CD4-positive, CD25-positive, alpha-beta regulatory T cell (primary cell): ENCODE data around the gene CYLD. TPM values are rescaled to one million over a fixed set of nuclear protein-coding genes. Genes with fewer than 3 reads are reported as not detected.
A peak's percentile ranks its signal among the peaks of the same experiment; 100 is the strongest.

Source experiments
- ATAC-seq, 2 donors: fragments of 150-1000 bp; cut with Tn5 transposase; one replicate each; pipeline ENCODE4 v1.10.0; 2021; ENCODE audit warnings: low read depth in 2 of 2, moderate number of reproducible peaks in 2 of 2, moderate library complexity in 1 of 2
- DNase-seq, 3 donors: peaks; one replicate each; pipeline versions ENCODE4 v3.0.0 to v3.0.0-alpha.2; 2012 to 2022; ENCODE audit warnings: mixed read lengths in 1 of 3
- H3K27ac ChIP-seq: one replicate; pipeline ENCODE4 v1.7.0; 2013; ENCODE audit warnings: mild to moderate bottlenecking, low read length; ENCODE audit not compliant: insufficient read depth, poor library complexity, severe bottlenecking
- H3K27me3 ChIP-seq: one replicate; pipeline ENCODE4 v1.7.0; 2013; ENCODE audit warnings: low read length; ENCODE audit not compliant: control insufficient read depth, insufficient read depth
- H3K36me3 ChIP-seq: one replicate; pipeline ENCODE4 v1.7.0; 2013; ENCODE audit warnings: mild to moderate bottlenecking, low read length, moderate library complexity; ENCODE audit not compliant: control insufficient read depth, insufficient read depth
- H3K4me1 ChIP-seq: 2 replicates; pipeline ENCODE4 v1.7.0; 2013; ENCODE audit warnings: mild to moderate bottlenecking, low read length; ENCODE audit not compliant: insufficient read depth, control insufficient read depth, poor library complexity, severe bottlenecking
- H3K4me3 ChIP-seq: one replicate; pipeline ENCODE4 v1.7.0; 2013; ENCODE audit warnings: low read depth, mild to moderate bottlenecking, low read length, moderate library complexity
- H3K9me3 ChIP-seq, 2 experiments: 1 replicate in 1 of 2; 2 replicates in 1 of 2; pipeline ENCODE4 v1.7.0; 2013; ENCODE audit warnings: low read length in 2 of 2, mild to moderate bottlenecking in 1 of 2, moderate library complexity in 1 of 2; ENCODE audit not compliant: control insufficient read depth in 2 of 2
- H3K27ac Mint-ChIP-seq, 3 donors: one replicate each; pipeline ENCODE4 v1.8.0; 2020 to 2022; ENCODE audit warnings: mild to moderate bottlenecking in 3 of 3, mixed read lengths in 3 of 3, moderate library complexity in 2 of 3
- H3K27me3 Mint-ChIP-seq: one replicate; pipeline ENCODE4 v1.8.0; 2022; ENCODE audit warnings: mild to moderate bottlenecking, mixed read lengths
- H3K36me3 Mint-ChIP-seq: one replicate; pipeline ENCODE4 v1.8.0; 2020; ENCODE audit warnings: mixed read lengths
- H3K4me1 Mint-ChIP-seq, 4 donors: one replicate each; pipeline ENCODE4 v1.8.0; 2020 to 2022; ENCODE audit warnings: mixed read lengths in 4 of 4, mild to moderate bottlenecking in 1 of 4
- H3K4me3 Mint-ChIP-seq, 4 donors: one replicate each; pipeline ENCODE4 v1.8.0; 2020 to 2022; ENCODE audit warnings: mild to moderate bottlenecking in 4 of 4, mixed read lengths in 4 of 4, moderate library complexity in 3 of 4
- H3K9me3 Mint-ChIP-seq, 7 donors: one replicate each; pipeline ENCODE4 v1.8.0; 2020 to 2022; ENCODE audit warnings: mixed read lengths in 7 of 7, mild to moderate bottlenecking in 3 of 7, moderate library complexity in 2 of 7
- polyA plus RNA-seq, 4 donors: library from polyadenylated mRNA; unstranded; fragments of 300-500 nt; fragmentation: Illumina TruSeq; gene quantifications; one replicate each; pipeline ENCODE4 v1.2.3, GENCODE V29; 2021
- total RNA-seq: library from RNA; stranded (reverse); gene quantifications from one replicate; pipeline ENCODE4 v1.2.3, GENCODE V29; 2022

CYLD gene
- total and polyA plus RNA-seq, 5 donors from 2014 or later, result 161 to 425 (median 174) TPM

- DNase-seq, result no peak
- no peaks in the 10 kb centered on the region for H3K27me3 ChIP-seq
- H3K27ac ChIP-seq, result no peak overlapping the region
- H3K4me1 ChIP-seq, result peaks cover 15% of the 10 kb centered on the region
- Mint-ChIP-seq H3K4me3 (no peak overlapping the region), H3K9me3 (no peaks in the 10 kb centered on the region), H3K36me3 (no peaks in the 10 kb centered on the region), H3K4me1 (peaks cover 7 to 45% (median 14%) of the 10 kb centered on the region in 4 donors), H3K27me3 (no peaks in the 10 kb centered on the region), H3K27ac (peak overlapping the region in 1 of 3 donors; percentile 35)
- no peak for ATAC-seq
- no peak overlapping the region for H3K4me3 ChIP-seq
- H3K36me3 ChIP-seq, result peaks cover 5% of the 10 kb centered on the region
- no peaks in the 10 kb centered on the region for H3K9me3 ChIP-seq
Observed at GRCh38 chr16:50712560-50712898, 29.4 kb upstream of the CYLD start.

- no peak for DNase-seq
- no peak overlapping the region for H3K27ac Mint-ChIP-seq
- Histone ChIP-seq H3K9me3 (no peaks in the 10 kb centered on the region), H3K36me3 (peaks cover 5% of the 10 kb centered on the region), H3K27ac (no peak overlapping the region), H3K4me1 (peaks cover 15% of the 10 kb centered on the region), H3K27me3 (no peaks in the 10 kb centered on the region), H3K4me3 (no peak overlapping the region)
- ATAC-seq, result no peak
- no peak overlapping the region for H3K4me3 Mint-ChIP-seq
- peaks cover 10 to 46% (median 15%) of the 10 kb centered on the region in 4 donors for H3K4me1 Mint-ChIP-seq
- H3K9me3 Mint-ChIP-seq, result no peaks in the 10 kb centered on the region
- H3K36me3 Mint-ChIP-seq, result no peaks in the 10 kb centered on the region
- H3K27me3 Mint-ChIP-seq, result no peaks in the 10 kb centered on the region
Observed at GRCh38 chr16:50712956-50713355, 28.9 kb upstream of the CYLD start.

GRCh38 chr16:50717091-50717490 lies 24.8 kb upstream of the CYLD start:
- peaks cover 0 to 50% (median 17%) of the 10 kb centered on the region in 4 donors for H3K4me1 Mint-ChIP-seq
- H3K4me1 ChIP-seq, result peaks cover 7% of the 10 kb centered on the region
- H3K27ac ChIP-seq, result no peak overlapping the region
- ATAC-seq (no peak), DNase-seq (no peak)
- no peaks in the 10 kb centered on the region for H3K27me3 Mint-ChIP-seq
- peaks cover 2% of the 10 kb centered on the region for H3K36me3 ChIP-seq
- H3K27ac Mint-ChIP-seq, result peak overlapping the region; percentile 12 to 71 (median 26)
- H3K27me3 ChIP-seq, result no peaks in the 10 kb centered on the region
- no peaks in the 10 kb centered on the region for H3K36me3 Mint-ChIP-seq
- no peaks in the 10 kb centered on the region for H3K9me3 Mint-ChIP-seq
- no peaks in the 10 kb centered on the region for H3K9me3 ChIP-seq
- H3K4me3 Mint-ChIP-seq, result no peak overlapping the region
- no peak overlapping the region for H3K4me3 ChIP-seq

- no peak overlapping the region for H3K4me3 ChIP-seq
- Mint-ChIP-seq H3K27ac (peak overlapping the region; percentile 12 to 71 (median 26)), H3K4me3 (no peak overlapping the region), H3K9me3 (no peaks in the 10 kb centered on the region), H3K4me1 (peaks cover 0 to 48% (median 17%) of the 10 kb centered on the region in 4 donors), H3K36me3 (peaks cover 2% of the 10 kb centered on the region), H3K27me3 (no peaks in the 10 kb centered on the region)
- no peaks in the 10 kb centered on the region for H3K27me3 ChIP-seq
- ATAC-seq, result no peak
- H3K4me1 ChIP-seq, result peaks cover 7% of the 10 kb centered on the region
- no peak overlapping the region for H3K27ac ChIP-seq
- no peaks in the 10 kb centered on the region for H3K9me3 ChIP-seq
- no peak for DNase-seq
- H3K36me3 ChIP-seq, result peaks cover 3% of the 10 kb centered on the region
Observed at GRCh38 chr16:50717494-50717893, 24.4 kb upstream of the CYLD start.

GRCh38 chr16:50718061-50718760 lies 23.7 kb upstream of the CYLD start:
- Histone ChIP-seq H3K27me3 (no peaks in the 10 kb centered on the region), H3K27ac (no peak overlapping the region), H3K4me1 (peaks cover 7% of the 10 kb centered on the region), H3K36me3 (peaks cover 4% of the 10 kb centered on the region), H3K4me3 (no peak overlapping the region), H3K9me3 (no peaks in the 10 kb centered on the region)
- Mint-ChIP-seq H3K27me3 (no peaks in the 10 kb centered on the region), H3K4me3 (no peak overlapping the region), H3K27ac (peak overlapping the region in 2 of 3 donors; percentile 28 to 57), H3K36me3 (peaks cover 7% of the 10 kb centered on the region), H3K4me1 (peaks cover 0 to 46% (median 17%) of the 10 kb centered on the region in 4 donors), H3K9me3 (peaks cover 0 to 2% (median 0%) of the 10 kb centered on the region in 7 donors)
- DNase-seq (no peak), ATAC-seq (no peak)

- Histone ChIP-seq H3K27ac (no peak overlapping the region), H3K27me3 (no peaks in the 10 kb centered on the region), H3K4me3 (no peak overlapping the region), H3K9me3 (peaks cover 3% of the 10 kb centered on the region in 2 experiments), H3K36me3 (peaks cover 6% of the 10 kb centered on the region), H3K4me1 (peaks cover 7% of the 10 kb centered on the region)
- Mint-ChIP-seq H3K4me1 (peaks cover 0 to 42% (median 18%) of the 10 kb centered on the region in 4 donors), H3K27ac (peak overlapping the region in 1 of 3 donors; percentile 51), H3K4me3 (no peak overlapping the region), H3K9me3 (peaks cover 0 to 7% (median under 1%) of the 10 kb centered on the region in 7 donors), H3K36me3 (peaks cover 10% of the 10 kb centered on the region), H3K27me3 (no peaks in the 10 kb centered on the region)
- no peak for ATAC-seq
- DNase-seq, result no peak
Observed at GRCh38 chr16:50718761-50719400, 23.0 kb upstream of the CYLD start.

GRCh38 chr16:50719401-50720337 lies 22.2 kb upstream of the CYLD start:
- H3K4me1 ChIP-seq, result peaks cover 7% of the 10 kb centered on the region
- Mint-ChIP-seq H3K4me1 (peaks cover 0 to 39% (median 19%) of the 10 kb centered on the region in 4 donors), H3K4me3 (no peak overlapping the region)

More at GRCh38 chr16:50719401-50720337, 22.2 kb upstream of the CYLD start:
- Mint-ChIP-seq H3K27ac (peak overlapping the region in 2 of 3 donors; percentile 31 to 86), H3K9me3 (peaks cover 0 to 14% (median 6%) of the 10 kb centered on the region in 7 donors), H3K36me3 (peaks cover 13% of the 10 kb centered on the region), H3K27me3 (no peaks in the 10 kb centered on the region)
- H3K27ac ChIP-seq, result no peak overlapping the region
- no peaks in the 10 kb centered on the region for H3K27me3 ChIP-seq
- peaks cover 13% of the 10 kb centered on the region for H3K36me3 ChIP-seq
- ATAC-seq (peak in 1 of 2 donors; percentile 43), DNase-seq (no peak)
- peaks cover 10 to 11% of the 10 kb centered on the region in 2 experiments for H3K9me3 ChIP-seq
- no peak overlapping the region for H3K4me3 ChIP-seq
